ENCODE data around the gene OSBP2. TPM values are rescaled to one million over a fixed set of nuclear protein-coding genes. Genes with fewer than 3 reads are reported as not detected.
A peak's percentile ranks its signal among the peaks of the same experiment; 100 is the strongest.

The OSBP2 gene
- total RNA-seq, 1 donor from 2014 or later = 15.1 TPM

- intact Hi-C loops (cut with DNase I) = no loop called here
- no peak for ATAC-seq (ENCODE audit: poor library complexity)
- DNase-seq = peak; percentile 7
Observed at GRCh38 chr22:30871391-30872284, 177.0 kb downstream of the OSBP2 start.

GRCh38 chr22:30872285-30873041 is 177.8 kb downstream of the OSBP2 start:
- DNase-seq (no peak), ATAC-seq (ENCODE audit: poor library complexity) (no peak)
- intact Hi-C loops (cut with DNase I) = no loop called here

GRCh38 chr22:30873086-30873650 is 178.5 kb downstream of the OSBP2 start:
- DNase-seq (no peak), ATAC-seq (ENCODE audit: poor library complexity) (no peak)
- intact Hi-C loops (cut with DNase I) = no loop called here

GRCh38 chr22:30873661-30874060 is 179.0 kb downstream of the OSBP2 start:
- intact Hi-C loops (cut with DNase I) = no loop called here
- ATAC-seq (ENCODE audit: poor library complexity) (no peak), DNase-seq (no peak)

GRCh38 chr22:30874431-30875370 is 180.0 kb downstream of the OSBP2 start:
- ATAC-seq (ENCODE audit: poor library complexity) = no peak
- intact Hi-C loops (cut with DNase I) = no loop called here
- DNase-seq = peak; percentile 20

- peak; percentile 87 for ATAC-seq (ENCODE audit: poor library complexity)
- intact Hi-C loops (cut with DNase I) = no loop called here
- DNase-seq = peak; percentile 82
Observed at GRCh38 chr22:30875481-30876215, 181.0 kb downstream of the OSBP2 start.

- DNase-seq (peak; percentile 26), ATAC-seq (ENCODE audit: poor library complexity) (no peak)
- intact Hi-C loops (cut with DNase I) = no loop called here
Observed at GRCh38 chr22:30876221-30876751, 181.6 kb downstream of the OSBP2 start.

- intact Hi-C loops (cut with DNase I) = no loop called here
- DNase-seq = peak; percentile 74
Observed at GRCh38 chr22:30876915-30877553, 182.4 kb downstream of the OSBP2 start.

GRCh38 chr22:30877662-30878515 is 183.2 kb downstream of the OSBP2 start:
- DNase-seq (peak; percentile 30), ATAC-seq (ENCODE audit: poor library complexity) (peak; percentile 45)
- intact Hi-C loops (cut with DNase I) = no loop called here

More at GRCh38 chr22:30876915-30877553, 182.4 kb downstream of the OSBP2 start:
- ATAC-seq (ENCODE audit: poor library complexity) = peak; percentile 68

- ATAC-seq (ENCODE audit: poor library complexity) (no peak), DNase-seq (peak; percentile 42)
- intact Hi-C loops (cut with DNase I) = no loop called here
Observed at GRCh38 chr22:30878516-30879414, 184.1 kb downstream of the OSBP2 start.

GRCh38 chr22:30879415-30879797 is 184.7 kb downstream of the OSBP2 start:
- intact Hi-C loops (cut with DNase I) = no loop called here
- DNase-seq = no peak
- no peak for ATAC-seq (ENCODE audit: poor library complexity)

- ATAC-seq (ENCODE audit: poor library complexity) (no peak), DNase-seq (peak; percentile 14)
- intact Hi-C loops (cut with DNase I) = no loop called here
Observed at GRCh38 chr22:30880181-30880601, 185.5 kb downstream of the OSBP2 start.

GRCh38 chr22:30880847-30881246 is 186.2 kb downstream of the OSBP2 start:
- ATAC-seq (ENCODE audit: poor library complexity) (no peak), DNase-seq (peak; percentile 20)
- intact Hi-C loops (cut with DNase I) = no loop called here

GRCh38 chr22:30881361-30882183 is 186.9 kb downstream of the OSBP2 start:
- intact Hi-C loops (cut with DNase I) = no loop called here
- DNase-seq = peak; percentile 58
- ATAC-seq (ENCODE audit: poor library complexity) = peak; percentile 70

All from Right ventricle myocardium superior (tissue), 1 donor.